HPDE6-E6E7 (cell line): Measurements from ENCODE around the gene LTK.
A peak's percentile ranks its signal among the peaks of the same experiment; 100 is the strongest.

ENCODE experiments used
- DNase-seq: peaks from one replicate; pipeline ENCODE4 v3.0.0; 2011; ENCODE audit warnings: missing footprints; ENCODE audit errors: extremely low spot score

LTK gene

GRCh38 chr15:41530363-41530956, 16.8 kb upstream of the LTK start:
- no peak for DNase-seq

GRCh38 chr15:41523097-41523496, 9.5 kb upstream of the LTK start:
- DNase-seq, result no peak

- DNase-seq, result no peak
These were observed 8.0 kb upstream of the LTK start for GRCh38 chr15:41521614-41522013.

GRCh38 chr15:41520636-41521035, 7.0 kb upstream of the LTK start:
- no peak for DNase-seq

- DNase-seq, result no peak
These were observed 4.3 kb upstream of the LTK start for GRCh38 chr15:41517895-41518449.

- DNase-seq, result no peak
These were observed 604 bp downstream of the LTK start for GRCh38 chr15:41512940-41513505.

GRCh38 chr15:41512512-41512939, 1.1 kb downstream of the LTK start:
- DNase-seq, result no peak

- no peak for DNase-seq
These were observed 1.7 kb downstream of the LTK start for GRCh38 chr15:41511899-41512369.

- no peak for DNase-seq
These were observed 2.2 kb downstream of the LTK start for GRCh38 chr15:41511331-41511898.

GRCh38 chr15:41510728-41511127, 2.9 kb downstream of the LTK start:
- no peak for DNase-seq

GRCh38 chr15:41507820-41508290, 5.8 kb downstream of the LTK start:
- DNase-seq, result peak; percentile 40

GRCh38 chr15:41506796-41507341, 6.8 kb downstream of the LTK start:
- no peak for DNase-seq

- no peak for DNase-seq
These were observed 7.9 kb downstream of the LTK start for GRCh38 chr15:41505776-41506175.

GRCh38 chr15:41504751-41505492, 8.7 kb downstream of the LTK start:
- no peak for DNase-seq

- DNase-seq, result no peak
These were observed 10.0 kb downstream of the LTK start for GRCh38 chr15:41503669-41504010.

- no peak for DNase-seq
These were observed 10.6 kb downstream of the LTK start for GRCh38 chr15:41502795-41503668.

GRCh38 chr15:41501931-41502794, 11.5 kb downstream of the LTK start:
- DNase-seq, result no peak

- no peak for DNase-seq
These were observed 12.3 kb downstream of the LTK start for GRCh38 chr15:41501191-41501917.

- DNase-seq, result no peak
These were observed 14.3 kb downstream of the LTK start for GRCh38 chr15:41499109-41499851.
